ENCODE data around the gene TNIK. TPM values are rescaled to one million over a fixed set of nuclear protein-coding genes. Genes with fewer than 3 reads are reported as not detected.

TNIK gene
- total and polyA plus RNA-seq, 10 of the 15 experiments (the other 5 are each of a cell fraction or from before 2014, with no cell fraction given), result 13.9 to 74.3 (median 48.2) TPM

- Histone ChIP-seq H3K27ac (ENCODE audit: control insufficient read depth, insufficient read depth) (no peak overlapping the region), H3K9ac (ENCODE audit: control insufficient read depth, insufficient read depth, low read length) (no peak overlapping the region), H3K4me2 (ENCODE audit: control insufficient read depth, insufficient read depth) (no peak overlapping the region), H3K36me3 (ENCODE audit: control insufficient read depth in 2 of 2, insufficient read depth in 2 of 2, low read length in 1 of 2) (peaks cover 9 to 36% of the 10 kb centered on the region in 2 experiments), H3K27me3 (replicated peaks in 1 of 2; ENCODE audit: control insufficient read depth in 2 of 2, insufficient read depth in 2 of 2, low read length in 1 of 2) (no peaks in the 10 kb centered on the region), H3K9me3 (replicated peaks; ENCODE audit: control insufficient read depth, insufficient read depth, low read length) (peaks cover 6% of the 10 kb centered on the region; the same call in 2 of the 3 replicates), H4K20me1 (ENCODE audit: control insufficient read depth, insufficient read depth) (no peaks in the 10 kb centered on the region), H3K79me2 (ENCODE audit: control insufficient read depth, insufficient read depth, low read length) (no peaks in the 10 kb centered on the region), H3K4me1 (ENCODE audit: control insufficient read depth, insufficient read depth, low read length) (no peaks in the 10 kb centered on the region), H3K4me3 (no peak overlapping the region), H2AFZ (ENCODE audit: control insufficient read depth, low read depth, low read length) (no peak overlapping the region)
- SMC1A ChIA-PET (ENCODE audit: uncharacterized antibody, unreplicated experiment), result interaction anchor here (0.6 to 2.0 kb wide), 4 partner anchors 13 to 1037 kb away, joined by 3 to 7 read pairs (median 3); no protein-coding TSS in a partner anchor
- in situ Hi-C loops (cut with MboI) (no loop called here), intact Hi-C loops (cut with micrococcal nuclease; ENCODE audit: unreplicated experiment) (no loop called here)
- BruUV-seq (replicated peaks), result no TSS peak
- 82% methylated on average over 3 of the region's 3 CpGs for whole genome bisulfite sequencing (ENCODE audit: insufficient coverage, insufficient replicate concordance, low lambda C conversion rate, missing lambda C conversion rate)
- FAIRE-seq, result no peak
- CTCF ChIA-PET, result interaction anchor here (0.8 to 1.1 kb wide), 3 partner anchors 8 to 71 kb away, joined by 3 read pairs; no protein-coding TSS in a partner anchor
- POLR2A ChIA-PET, result no interaction called here
- DNase-seq (ENCODE audit: low read depth, low spot score), result no peak
- no peak for ATAC-seq
- RAD21 ChIA-PET (ENCODE audit: unreplicated experiment), result no interaction called here
- TF ChIP-seq BMI1 (IDR thresholded peaks at IDR 0.05; ENCODE audit: borderline replicate concordance) (no peak), SIX5 (IDR thresholded peaks at IDR 0.05; ENCODE audit: low read depth, low read length, severe bottlenecking) (no peak), FOS (IDR thresholded peaks at IDR 0.05; ENCODE audit: borderline replicate concordance, extremely low read depth, insufficient read length) (no peak), JUND (IDR thresholded peaks at IDR 0.05; ENCODE audit: low read depth, low read length) (no peak), POLR2AphosphoS5 (IDR thresholded peaks at IDR 0.05; ENCODE audit: low read length) (no peak), MXI1 (IDR thresholded peaks at IDR 0.05; ENCODE audit: low read depth, low read length) (no peak), RUNX3 (IDR thresholded peaks at IDR 0.05; ENCODE audit: low read length) (no peak), CHD4 (IDR thresholded peaks at IDR 0.05) (no peak), GATAD2B (conservative IDR thresholded peaks at IDR 0.05; ENCODE audit: low read depth) (no peak), E4F1 (IDR thresholded peaks at IDR 0.05; ENCODE audit: borderline replicate concordance, partially characterized antibody) (no peak), CBX3 (IDR thresholded peaks at IDR 0.05; ENCODE audit: borderline replicate concordance, low read depth) (no peak)
- TF ChIP-seq, protein P1, sequence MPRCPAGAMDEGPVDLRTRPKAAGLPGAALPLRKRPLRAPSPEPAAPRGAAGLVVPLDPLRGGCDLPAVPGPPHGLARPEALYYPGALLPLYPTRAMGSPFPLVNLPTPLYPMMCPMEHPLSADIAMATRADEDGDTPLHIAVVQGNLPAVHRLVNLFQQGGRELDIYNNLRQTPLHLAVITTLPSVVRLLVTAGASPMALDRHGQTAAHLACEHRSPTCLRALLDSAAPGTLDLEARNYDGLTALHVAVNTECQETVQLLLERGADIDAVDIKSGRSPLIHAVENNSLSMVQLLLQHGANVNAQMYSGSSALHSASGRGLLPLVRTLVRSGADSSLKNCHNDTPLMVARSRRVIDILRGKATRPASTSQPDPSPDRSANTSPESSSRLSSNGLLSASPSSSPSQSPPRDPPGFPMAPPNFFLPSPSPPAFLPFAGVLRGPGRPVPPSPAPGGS (IDR thresholded peaks at IDR 0.05; ENCODE audit: borderline replicate concordance, insufficient read depth, low read depth, low read length, poor library complexity, severe bottlenecking), result no peak
- TF ChIP-seq, protein P2, sequence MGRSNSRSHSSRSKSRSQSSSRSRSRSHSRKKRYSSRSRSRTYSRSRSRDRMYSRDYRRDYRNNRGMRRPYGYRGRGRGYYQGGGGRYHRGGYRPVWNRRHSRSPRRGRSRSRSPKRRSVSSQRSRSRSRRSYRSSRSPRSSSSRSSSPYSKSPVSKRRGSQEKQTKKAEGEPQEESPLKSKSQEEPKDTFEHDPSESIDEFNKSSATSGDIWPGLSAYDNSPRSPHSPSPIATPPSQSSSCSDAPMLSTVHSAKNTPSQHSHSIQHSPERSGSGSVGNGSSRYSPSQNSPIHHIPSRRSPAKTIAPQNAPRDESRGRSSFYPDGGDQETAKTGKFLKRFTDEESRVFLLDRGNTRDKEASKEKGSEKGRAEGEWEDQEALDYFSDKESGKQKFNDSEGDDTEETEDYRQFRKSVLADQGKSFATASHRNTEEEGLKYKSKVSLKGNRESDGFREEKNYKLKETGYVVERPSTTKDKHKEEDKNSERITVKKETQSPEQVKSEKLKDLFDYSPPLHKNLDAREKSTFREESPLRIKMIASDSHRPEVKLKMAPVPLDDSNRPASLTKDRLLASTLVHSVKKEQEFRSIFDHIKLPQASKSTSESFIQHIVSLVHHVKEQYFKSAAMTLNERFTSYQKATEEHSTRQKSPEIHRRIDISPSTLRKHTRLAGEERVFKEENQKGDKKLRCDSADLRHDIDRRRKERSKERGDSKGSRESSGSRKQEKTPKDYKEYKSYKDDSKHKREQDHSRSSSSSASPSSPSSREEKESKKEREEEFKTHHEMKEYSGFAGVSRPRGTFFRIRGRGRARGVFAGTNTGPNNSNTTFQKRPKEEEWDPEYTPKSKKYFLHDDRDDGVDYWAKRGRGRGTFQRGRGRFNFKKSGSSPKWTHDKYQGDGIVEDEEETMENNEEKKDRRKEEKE (IDR thresholded peaks at IDR 0.05), result no peak
- TF ChIP-seq, protein P3, sequence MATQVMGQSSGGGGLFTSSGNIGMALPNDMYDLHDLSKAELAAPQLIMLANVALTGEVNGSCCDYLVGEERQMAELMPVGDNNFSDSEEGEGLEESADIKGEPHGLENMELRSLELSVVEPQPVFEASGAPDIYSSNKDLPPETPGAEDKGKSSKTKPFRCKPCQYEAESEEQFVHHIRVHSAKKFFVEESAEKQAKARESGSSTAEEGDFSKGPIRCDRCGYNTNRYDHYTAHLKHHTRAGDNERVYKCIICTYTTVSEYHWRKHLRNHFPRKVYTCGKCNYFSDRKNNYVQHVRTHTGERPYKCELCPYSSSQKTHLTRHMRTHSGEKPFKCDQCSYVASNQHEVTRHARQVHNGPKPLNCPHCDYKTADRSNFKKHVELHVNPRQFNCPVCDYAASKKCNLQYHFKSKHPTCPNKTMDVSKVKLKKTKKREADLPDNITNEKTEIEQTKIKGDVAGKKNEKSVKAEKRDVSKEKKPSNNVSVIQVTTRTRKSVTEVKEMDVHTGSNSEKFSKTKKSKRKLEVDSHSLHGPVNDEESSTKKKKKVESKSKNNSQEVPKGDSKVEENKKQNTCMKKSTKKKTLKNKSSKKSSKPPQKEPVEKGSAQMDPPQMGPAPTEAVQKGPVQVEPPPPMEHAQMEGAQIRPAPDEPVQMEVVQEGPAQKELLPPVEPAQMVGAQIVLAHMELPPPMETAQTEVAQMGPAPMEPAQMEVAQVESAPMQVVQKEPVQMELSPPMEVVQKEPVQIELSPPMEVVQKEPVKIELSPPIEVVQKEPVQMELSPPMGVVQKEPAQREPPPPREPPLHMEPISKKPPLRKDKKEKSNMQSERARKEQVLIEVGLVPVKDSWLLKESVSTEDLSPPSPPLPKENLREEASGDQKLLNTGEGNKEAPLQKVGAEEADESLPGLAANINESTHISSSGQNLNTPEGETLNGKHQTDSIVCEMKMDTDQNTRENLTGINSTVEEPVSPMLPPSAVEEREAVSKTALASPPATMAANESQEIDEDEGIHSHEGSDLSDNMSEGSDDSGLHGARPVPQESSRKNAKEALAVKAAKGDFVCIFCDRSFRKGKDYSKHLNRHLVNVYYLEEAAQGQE (IDR thresholded peaks at IDR 0.05; ENCODE audit: low read depth, low read length), result no peak
Observed at GRCh38 chr3:171122240-171122639, 338.0 kb downstream of the TNIK start.

All from GM12878 (cell line).